HEK293T (cell line): ENCODE data around the gene SLC9A6.
A peak's percentile ranks its signal among the peaks of the same experiment; 100 is the strongest.

ENCODE experiments used
- CTCF ChIA-PET: fragments of 350-600 bp; formaldehyde crosslinking; extraction: SDS; loops from one replicate; lab custom pipeline; 2021; ENCODE audit warnings: antibody characterized with exemption, inconsistent platforms; lab: Yijun Ruan, JAX
- POLR2A ChIA-PET: fragments of 350-600 bp; formaldehyde crosslinking; extraction: SDS; loops from one replicate; lab custom pipeline; 2020; ENCODE audit warnings: antibody characterized with exemption, inconsistent platforms; lab: Yijun Ruan, JAX
- DNase-seq: peaks from one replicate; pipeline ENCODE4 v3.0.0; 2012; ENCODE audit warnings: mixed read lengths; ENCODE audit errors: extremely low spot score
- ARNT ChIP-seq: fragments of 450-650 bp; IDR thresholded peaks from 2 replicates; pipeline ENCODE4 v1.6.1; 2017; ENCODE audit warnings: mild to moderate bottlenecking
- BHLHE40 ChIP-seq: fragments of 450-650 bp; IDR thresholded peaks from 2 replicates; pipeline ENCODE4 v1.6.1; 2016; ENCODE audit warnings: mild to moderate bottlenecking, moderate library complexity, borderline replicate concordance
- CTBP1 ChIP-seq: fragments of 450-650 bp; IDR thresholded peaks from 2 replicates; pipeline ENCODE4 v1.6.1; 2016; ENCODE audit warnings: borderline replicate concordance
- ELF4 ChIP-seq: fragments of 450-650 bp; IDR thresholded peaks from 2 replicates; pipeline ENCODE4 v1.6.1; 2017; ENCODE audit warnings: antibody characterized with exemption
- FOXA1 ChIP-seq: fragments of 450-650 bp; IDR thresholded peaks from 2 replicates; pipeline ENCODE4 v1.6.1; 2016; ENCODE audit warnings: mild to moderate bottlenecking
- FOXK2 ChIP-seq: fragments of 450-650 bp; IDR thresholded peaks from 2 replicates; pipeline ENCODE4 v1.6.1; 2016; ENCODE audit warnings: mild to moderate bottlenecking
- FOXM1 ChIP-seq: fragments of 450-650 bp; IDR thresholded peaks from 2 replicates; pipeline ENCODE4 v1.6.1; 2017; ENCODE audit warnings: mild to moderate bottlenecking, borderline replicate concordance
- HDGF ChIP-seq: fragments of 450-650 bp; IDR thresholded peaks from 2 replicates; pipeline ENCODE4 v1.6.1; 2017; ENCODE audit warnings: antibody characterized with exemption, borderline replicate concordance
- L3MBTL2 ChIP-seq: fragments of 450-650 bp; conservative IDR thresholded peaks from 2 replicates; pipeline ENCODE4 v1.6.1; 2016; ENCODE audit warnings: mild to moderate bottlenecking
- LEF1 ChIP-seq: fragments of 450-650 bp; IDR thresholded peaks from 2 replicates; pipeline ENCODE4 v1.6.1; 2017; ENCODE audit warnings: mild to moderate bottlenecking, borderline replicate concordance
- NFRKB ChIP-seq: fragments of 450-650 bp; IDR thresholded peaks from 2 replicates; pipeline ENCODE4 v1.6.1; 2016; ENCODE audit warnings: mild to moderate bottlenecking, moderate library complexity
- SP1 ChIP-seq: fragments of 450-650 bp; IDR thresholded peaks from 2 replicates; pipeline ENCODE4 v1.6.1; 2017
- SUZ12 ChIP-seq: fragments of 450-650 bp; IDR thresholded peaks from 2 replicates; pipeline ENCODE4 v1.6.1; 2016; ENCODE audit warnings: mild to moderate bottlenecking
- TARDBP ChIP-seq: fragments of 450-650 bp; IDR thresholded peaks from 2 replicates; pipeline ENCODE4 v1.6.1; 2016
- ZNF384 ChIP-seq: fragments of 450-650 bp; IDR thresholded peaks from 2 replicates; pipeline ENCODE4 v1.6.1; 2016
- TF ChIP-seq, protein P1 (sequence below): fragments of 450-650 bp; IDR thresholded peaks from 2 replicates; pipeline ENCODE4 v1.6.1; 2016

SLC9A6 gene

DNA sequence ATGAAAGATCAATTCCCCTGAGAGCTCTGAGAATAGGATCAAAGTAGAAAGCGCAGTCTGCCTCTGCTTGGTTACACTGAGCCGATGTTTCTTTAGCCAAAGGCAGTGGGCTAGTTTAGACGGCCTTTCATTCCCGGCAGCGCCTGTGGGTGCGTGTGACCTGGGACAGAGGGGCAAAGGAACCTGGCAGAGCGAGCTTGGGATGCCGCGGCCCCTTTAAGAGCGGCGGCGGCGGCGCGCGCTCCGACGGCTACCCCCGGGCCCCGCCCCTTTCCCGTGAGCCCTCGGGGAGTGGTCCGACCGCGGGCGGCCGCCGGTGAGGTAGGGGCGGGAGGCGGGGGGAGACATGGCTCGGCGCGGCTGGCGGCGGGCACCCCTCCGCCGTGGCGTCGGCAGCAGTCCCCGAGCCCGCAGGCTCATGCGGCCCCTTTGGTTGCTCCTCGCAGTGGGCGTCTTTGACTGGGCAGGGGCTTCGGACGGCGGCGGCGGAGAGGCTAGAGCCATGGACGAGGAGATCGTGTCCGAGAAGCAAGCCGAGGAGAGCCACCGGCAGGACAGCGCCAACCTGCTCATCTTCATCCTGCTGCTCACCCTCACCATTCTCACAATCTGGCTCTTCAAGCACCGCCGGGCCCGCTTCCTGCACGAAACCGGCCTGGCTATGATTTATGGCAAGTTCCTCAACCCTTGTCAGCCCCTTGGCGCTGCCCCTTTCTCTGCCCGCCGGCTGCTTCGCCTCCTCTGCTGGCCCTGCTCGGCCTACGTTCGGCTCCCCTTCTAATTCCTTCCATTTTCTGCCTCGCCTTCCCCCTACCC is at the start of gene SLC9A6:
TSS of gene SLC9A6 (plus strand) at position 279 of the 816 bp plus-strand sequence. CDS start at position 503, 224 bp downstream.
- DNase-seq = peak; percentile 85
- POLR2A ChIA-PET = interaction anchor here (1.2 to 2.0 kb wide), 2 partner anchors 31 to 80 kb away, joined by 3 to 4 read pairs; no protein-coding TSS in a partner anchor
- TF ChIP-seq FOXM1 = no peak
- TF ChIP-seq FOXA1 = no peak
- TF ChIP-seq L3MBTL2 = no peak
- TF ChIP-seq BHLHE40 = no peak
- TF ChIP-seq ZNF384 = no peak
- TF ChIP-seq ARNT = no peak
- TF ChIP-seq SUZ12 = no peak
- no peak for TF ChIP-seq SP1
- no peak for TF ChIP-seq FOXK2
- no peak for TF ChIP-seq HDGF
- no peak for TF ChIP-seq ELF4
- no peak for TF ChIP-seq CTBP1
- no peak for TF ChIP-seq TARDBP
- TF ChIP-seq, protein P1, sequence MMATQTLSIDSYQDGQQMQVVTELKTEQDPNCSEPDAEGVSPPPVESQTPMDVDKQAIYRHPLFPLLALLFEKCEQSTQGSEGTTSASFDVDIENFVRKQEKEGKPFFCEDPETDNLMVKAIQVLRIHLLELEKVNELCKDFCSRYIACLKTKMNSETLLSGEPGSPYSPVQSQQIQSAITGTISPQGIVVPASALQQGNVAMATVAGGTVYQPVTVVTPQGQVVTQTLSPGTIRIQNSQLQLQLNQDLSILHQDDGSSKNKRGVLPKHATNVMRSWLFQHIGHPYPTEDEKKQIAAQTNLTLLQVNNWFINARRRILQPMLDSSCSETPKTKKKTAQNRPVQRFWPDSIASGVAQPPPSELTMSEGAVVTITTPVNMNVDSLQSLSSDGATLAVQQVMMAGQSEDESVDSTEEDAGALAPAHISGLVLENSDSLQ = peak; percentile 92
- 0 out of 2 replicates have a peak, but pooled peaks have one; percentile 20 for TF ChIP-seq LEF1
- TF ChIP-seq NFRKB = no peak
- CTCF ChIA-PET = interaction anchor here (0.7 kb wide), 1 partner anchor 972 kb away, joined by 3 read pairs; no protein-coding TSS in a partner anchor

DNA sequence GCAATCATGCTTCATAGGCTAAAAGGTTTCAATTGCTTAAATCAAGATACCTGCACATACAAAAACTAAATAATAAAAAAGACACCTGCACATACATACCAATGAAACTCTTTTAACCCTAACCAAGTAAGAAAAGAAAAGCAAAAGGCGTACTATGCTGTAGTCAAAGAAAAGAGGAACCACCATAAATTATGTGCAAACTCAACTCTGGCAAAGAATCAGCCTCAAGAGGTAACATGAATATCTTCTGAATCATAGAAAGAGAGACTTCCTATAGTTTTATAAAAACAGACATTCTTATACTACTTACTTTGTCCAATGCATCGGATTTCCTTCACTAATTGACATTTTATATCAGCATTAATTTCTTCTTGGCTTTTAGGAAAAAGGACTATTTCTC is 40.7 kb upstream of the SLC9A6 start:
- TF ChIP-seq NFRKB = no peak
- TF ChIP-seq ELF4 = no peak
- TF ChIP-seq FOXA1 = no peak
- TF ChIP-seq CTBP1 = no peak
- TF ChIP-seq SP1 = no peak
- TF ChIP-seq FOXK2 = no peak
- TF ChIP-seq L3MBTL2 = no peak
- TF ChIP-seq BHLHE40 = no peak
- no peak for TF ChIP-seq LEF1
- TF ChIP-seq TARDBP = no peak
- no peak for TF ChIP-seq ARNT
- TF ChIP-seq, protein P1 = no peak
- TF ChIP-seq HDGF = no peak
- no peak for TF ChIP-seq ZNF384
- no peak for TF ChIP-seq FOXM1
- no peak for TF ChIP-seq SUZ12
- POLR2A ChIA-PET = no interaction called here

DNA sequence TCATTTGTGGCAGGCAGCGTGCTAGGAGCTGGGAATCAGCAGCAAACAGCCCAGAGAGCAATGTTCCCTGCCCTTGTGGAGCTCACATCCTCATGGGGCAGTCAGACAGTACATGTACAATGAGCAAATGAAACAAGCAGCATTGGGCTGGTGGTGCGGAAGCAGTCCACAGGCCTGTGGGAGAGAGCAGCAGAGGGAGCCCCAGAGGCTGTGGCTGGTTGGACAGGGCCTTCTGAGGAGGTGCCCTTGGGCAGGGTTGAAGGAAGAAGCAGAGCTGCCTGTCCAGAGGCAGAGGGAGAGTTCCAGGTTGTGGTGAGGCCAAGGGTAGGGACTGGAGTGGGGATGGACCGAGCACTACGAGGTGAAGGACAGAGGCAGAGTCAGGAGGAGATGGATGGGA is 33.9 kb upstream of the SLC9A6 start:
- ChIA-PET POLR2A (interaction anchor here (1.3 kb wide), 1 partner anchor 13 kb away, joined by 3 read pairs; no protein-coding TSS in a partner anchor), CTCF (no interaction called here)
- TF ChIP-seq ARNT = no peak
- TF ChIP-seq SP1 = no peak
- no peak for TF ChIP-seq L3MBTL2
- no peak for TF ChIP-seq CTBP1
- no peak for TF ChIP-seq FOXM1
- TF ChIP-seq, protein P1 = no peak
- TF ChIP-seq FOXA1 = no peak
- TF ChIP-seq FOXK2 = no peak
- no peak for TF ChIP-seq NFRKB
- DNase-seq = no peak

More for the DNA sequence above, 40.7 kb upstream of the SLC9A6 start:
- DNase-seq = no peak
- CTCF ChIA-PET = no interaction called here

- ChIA-PET CTCF (no interaction called here), POLR2A (interaction anchor here (1.0 to 1.6 kb wide), 4 partner anchors 13 to 43 kb away, joined by 3 to 7 read pairs (median 4); no protein-coding TSS in a partner anchor)
- no peak for TF ChIP-seq LEF1
- no peak for TF ChIP-seq FOXK2
- TF ChIP-seq NFRKB = no peak
- no peak for TF ChIP-seq CTBP1
- no peak for TF ChIP-seq FOXM1
- TF ChIP-seq FOXA1 = no peak
- TF ChIP-seq SP1 = no peak
- no peak for TF ChIP-seq ARNT
- DNase-seq = peak; percentile 28
These were observed 12.1 kb upstream of the SLC9A6 start for GRCh38 chrX:135973025-135973547.

GRCh38 chrX:135973548-135974278 is 11.5 kb upstream of the SLC9A6 start, which contains the start of gene MMGT1:
TSS of gene MMGT1 (minus strand) at chrX:135973988. CDS start at chrX:135973675, 313 bp downstream.
- TF ChIP-seq HDGF (no peak), TARDBP (peak; percentile 65; the same call in 1 of the 2 replicates), ELF4 (peak; percentile 36; the same call in 1 of the 2 replicates), FOXA1 (no peak), BHLHE40 (no peak), L3MBTL2 (no peak), NFRKB (0 out of 2 replicates have a peak, but pooled peaks have one; percentile 31), LEF1 (no peak), FOXM1 (no peak), FOXK2 (no peak)
- POLR2A ChIA-PET = interaction anchor here (0.6 to 1.6 kb wide), 5 partner anchors 13 to 458 kb away, joined by 3 to 7 read pairs (median 4); no protein-coding TSS in a partner anchor
- DNase-seq = peak; percentile 93
- CTCF ChIA-PET = no interaction called here
